ENCODE results near the gene TNS1.
"Not testable (repeated sequence)": the region's sequence is repeated elsewhere in the genome, so short reads cannot be mapped to it uniquely, and the experiment has no call there.

The TNS1 gene

GRCh38 chr2:218029366-218030360 lies 26.9 kb upstream of the TNS1 start:
- FAIRE-seq (no peak), DNase-seq (ENCODE audit: low spot score) (no peak)

- no peak for DNase-seq (ENCODE audit: low spot score)
- no peak for FAIRE-seq
Observed at GRCh38 chr2:218028562-218029348, 26.0 kb upstream of the TNS1 start.

DNA sequence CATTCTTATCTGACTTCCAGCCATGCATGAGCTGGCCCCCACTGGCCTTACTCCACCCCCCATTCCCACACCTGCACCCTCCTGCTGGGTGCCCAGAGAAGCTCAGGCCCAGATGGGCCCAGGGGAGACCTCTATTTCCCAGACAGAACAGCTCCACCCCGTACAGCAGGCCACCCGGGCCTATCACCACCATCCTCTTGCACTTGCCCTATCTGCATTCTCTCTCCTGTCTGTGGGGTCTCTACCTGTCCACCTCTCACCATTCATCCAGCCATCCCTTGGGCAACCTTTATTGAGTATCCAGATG lies 25.3 kb upstream of the TNS1 start:
- FAIRE-seq, result no peak
- no peak for DNase-seq (ENCODE audit: low spot score)

- no peak for FAIRE-seq
- DNase-seq (ENCODE audit: low spot score), result no peak
Observed at GRCh38 chr2:218027426-218028188, 24.8 kb upstream of the TNS1 start.

- DNase-seq (ENCODE audit: low spot score) (no peak), FAIRE-seq (no peak)
Observed at GRCh38 chr2:218026676-218027425, 24.1 kb upstream of the TNS1 start.

- FAIRE-seq, result no peak
- no peak for DNase-seq (ENCODE audit: low spot score)
Observed at GRCh38 chr2:218026244-218026643, 23.4 kb upstream of the TNS1 start.

GRCh38 chr2:218024871-218025270 lies 22.1 kb upstream of the TNS1 start:
- DNase-seq (ENCODE audit: low spot score), result no peak
- FAIRE-seq, result no peak

DNA sequence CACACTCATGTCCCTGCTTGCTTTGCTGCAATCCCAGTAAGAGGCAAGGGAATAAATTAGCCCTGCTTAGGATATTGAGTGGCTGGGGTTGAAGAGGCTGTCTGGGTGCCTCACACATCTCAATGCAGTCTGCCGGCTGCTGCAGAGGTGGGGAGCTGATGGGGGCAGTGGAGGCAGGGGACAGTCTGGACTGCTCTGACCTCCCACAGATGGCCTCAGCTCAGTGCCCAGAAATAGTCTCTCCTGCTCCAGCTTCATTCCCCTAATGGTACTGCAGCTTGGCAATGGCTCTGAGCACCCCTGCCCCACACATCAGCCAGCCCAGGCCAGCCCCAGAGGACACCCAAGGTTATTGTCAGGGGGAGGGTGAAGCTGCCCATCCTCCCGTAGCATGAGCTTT lies 21.5 kb upstream of the TNS1 start:
- DNase-seq (ENCODE audit: low spot score), result no peak
- no peak for FAIRE-seq

DNA sequence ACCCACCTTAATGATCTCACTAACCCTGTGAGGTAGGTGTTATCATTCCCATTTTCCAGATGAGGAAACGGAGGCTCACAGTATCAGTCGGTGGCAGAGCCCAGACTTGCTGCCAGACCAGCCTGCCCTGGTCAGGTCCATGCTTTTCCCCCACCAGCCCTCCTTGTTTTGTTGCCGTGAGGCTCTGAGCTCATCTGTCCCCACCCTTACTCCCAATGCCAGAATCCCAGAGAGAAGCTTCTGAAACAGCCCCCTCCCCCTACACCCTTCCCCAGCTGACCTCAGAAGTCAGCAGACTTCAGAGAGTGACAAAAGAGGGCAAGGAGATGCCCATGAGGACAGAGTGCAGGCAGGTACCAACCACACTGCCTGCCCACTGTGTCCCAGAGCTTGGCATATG lies 20.8 kb upstream of the TNS1 start:
- FAIRE-seq, result no peak
- no peak for DNase-seq (ENCODE audit: low spot score)

DNA sequence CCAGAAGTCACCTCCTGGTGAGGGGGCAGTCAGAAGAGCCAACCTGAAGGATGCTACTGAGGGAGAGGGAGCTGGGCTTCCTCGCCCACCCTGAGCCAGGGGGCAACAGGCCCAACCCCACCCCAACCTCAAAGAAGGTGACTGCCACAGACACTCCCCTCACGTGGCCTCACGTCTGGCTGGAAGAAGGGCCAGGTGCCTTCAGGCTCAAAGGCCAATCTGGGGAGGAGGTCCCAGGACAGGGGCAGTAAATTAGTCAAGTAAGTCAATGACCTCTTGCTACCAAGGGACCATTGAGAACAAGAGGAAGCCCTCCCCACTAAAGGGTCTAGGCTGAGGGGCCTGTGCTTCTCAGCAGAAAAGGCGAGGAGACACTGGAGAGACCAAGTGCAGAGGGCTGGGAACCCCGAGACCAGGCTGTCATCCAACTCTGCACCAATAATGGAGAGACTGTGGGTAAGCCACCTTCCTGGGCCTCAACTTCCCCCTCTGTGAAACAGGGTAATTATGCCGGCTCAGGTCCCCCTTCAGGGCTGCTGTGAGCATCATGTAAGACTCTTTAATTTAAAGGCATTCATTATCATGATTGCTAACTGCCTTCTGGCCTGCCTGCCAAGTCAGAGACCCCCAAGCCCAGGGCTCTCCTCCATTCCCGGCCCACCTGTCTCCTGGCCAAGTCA lies 20.2 kb upstream of the TNS1 start:
- no peak for DNase-seq (ENCODE audit: low spot score)
- no peak for FAIRE-seq

DNA sequence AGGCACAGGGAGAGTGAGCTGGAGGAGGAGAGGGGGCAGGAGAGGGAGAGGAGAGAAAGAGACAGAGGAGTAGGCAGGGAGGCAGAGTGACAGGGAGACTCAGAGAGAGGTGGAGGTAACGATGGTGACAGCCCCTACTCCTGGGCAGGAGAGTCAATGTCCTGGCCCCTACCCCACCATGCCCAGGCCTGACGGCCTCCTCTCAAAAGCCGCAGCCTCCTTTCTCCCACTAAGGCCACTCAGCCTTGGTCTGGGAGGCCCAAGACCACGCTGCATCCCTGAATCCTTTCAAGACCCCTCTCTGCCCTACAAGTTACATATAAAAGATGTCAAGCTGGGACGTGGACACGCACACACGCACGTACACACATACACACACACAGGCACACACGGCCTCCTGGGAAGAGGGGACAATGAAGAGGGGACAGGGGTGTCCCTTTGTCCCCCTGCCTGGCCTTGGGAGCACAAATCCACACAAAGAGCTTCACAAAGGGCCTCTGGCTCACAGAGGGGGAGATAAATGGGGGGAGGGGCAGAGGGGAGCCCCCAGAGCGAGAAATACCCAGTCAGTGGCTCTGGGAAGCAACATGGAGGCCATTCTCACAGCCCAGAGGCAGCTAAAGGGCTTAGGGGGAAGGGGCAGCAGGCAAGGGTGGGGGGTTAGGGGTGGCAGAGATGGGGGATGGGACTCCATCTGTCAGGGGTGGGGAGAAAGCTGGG lies 19.5 kb upstream of the TNS1 start:
- FAIRE-seq (peak; percentile 61), DNase-seq (ENCODE audit: low spot score) (no peak)

DNA sequence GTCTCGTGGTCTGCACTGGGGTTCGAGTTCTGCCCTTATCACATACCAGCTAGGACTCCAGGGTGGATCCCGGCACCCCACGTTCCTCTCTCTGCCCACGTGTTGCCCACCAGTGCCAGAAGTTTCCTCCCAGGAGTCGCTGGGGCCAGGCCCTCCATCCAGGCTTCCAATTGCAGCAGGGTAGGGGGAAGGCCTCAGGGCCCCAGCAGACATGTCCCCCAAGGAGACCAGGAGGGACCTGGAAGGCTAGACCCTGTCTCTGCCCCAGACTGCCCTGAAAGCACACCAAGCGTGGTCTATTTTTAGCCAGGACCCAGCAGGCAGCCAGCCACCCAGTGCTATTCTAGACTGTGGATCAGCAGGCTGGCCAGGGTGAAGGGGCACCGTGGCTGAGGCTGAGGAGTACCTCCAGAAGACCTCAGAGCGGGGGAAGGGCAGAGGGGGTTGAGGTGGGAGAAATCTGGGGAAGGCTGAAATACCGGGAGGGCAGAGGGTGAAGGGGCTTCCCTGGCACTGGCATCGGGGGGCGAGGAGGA lies 18.8 kb upstream of the TNS1 start:
- FAIRE-seq, result no peak

DNA sequence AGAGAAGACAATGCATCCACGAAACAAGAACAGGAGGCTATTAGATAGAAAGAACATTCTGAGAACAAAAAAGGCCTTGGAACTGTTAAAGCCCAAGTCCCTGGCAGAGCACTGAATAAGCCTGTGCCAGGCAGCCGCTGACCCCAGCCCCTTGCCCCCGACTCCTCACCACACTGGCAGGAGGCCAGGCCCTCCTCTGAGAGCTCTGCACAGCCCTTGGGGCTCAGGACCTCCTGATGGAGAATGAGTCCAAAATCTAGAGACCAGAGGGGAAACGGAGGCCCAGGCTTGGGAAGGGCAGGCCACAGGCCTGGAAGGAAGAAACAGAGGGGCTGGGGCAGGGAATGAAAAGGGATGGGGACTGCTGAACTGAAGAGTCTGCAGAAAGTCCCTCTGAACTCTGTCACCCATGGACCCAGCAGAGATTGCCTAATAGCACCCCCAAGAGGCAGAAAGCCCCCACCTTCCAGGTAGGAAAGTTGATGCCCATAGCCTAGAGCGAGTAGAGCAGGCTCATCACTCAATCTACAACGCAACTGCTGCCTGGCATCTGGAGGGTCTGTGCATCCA lies 18.3 kb upstream of the TNS1 start:
- DNase-seq (ENCODE audit: low spot score), result no peak
- FAIRE-seq, result no peak

More for the DNA sequence above, 18.8 kb upstream of the TNS1 start:
- DNase-seq (ENCODE audit: low spot score), result no peak

DNA sequence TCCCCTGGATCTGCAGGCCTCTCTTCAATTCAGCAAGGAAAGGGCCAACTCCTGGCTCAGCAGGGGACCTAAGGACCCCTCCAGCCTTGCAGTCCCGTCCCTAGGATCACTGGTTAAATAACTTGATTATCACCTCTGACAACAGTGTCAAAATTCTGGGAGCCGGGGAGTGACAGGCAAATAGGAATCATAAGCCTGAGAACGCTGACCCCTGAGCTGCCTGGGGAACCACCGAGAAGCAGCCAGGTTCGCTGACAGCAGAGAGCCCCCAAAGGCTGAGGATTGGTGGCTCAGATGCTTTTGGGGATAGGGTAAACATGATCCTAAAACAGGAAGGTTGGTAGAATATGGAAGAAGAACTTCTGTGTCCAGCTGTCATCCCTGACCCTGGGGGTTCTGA lies 17.5 kb upstream of the TNS1 start:
- DNase-seq (ENCODE audit: low spot score) (no peak), FAIRE-seq (no peak)

GRCh38 chr2:218019411-218020060 lies 16.7 kb upstream of the TNS1 start:
- FAIRE-seq, result no peak
- no peak for DNase-seq (ENCODE audit: low spot score)

- not testable (repeated sequence) for DNase-seq (ENCODE audit: low spot score); FAIRE-seq
Observed at GRCh38 chr2:218018842-218019125, 16.0 kb upstream of the TNS1 start.

GRCh38 chr2:218017211-218018053 lies 14.6 kb upstream of the TNS1 start:
- no peak for DNase-seq (ENCODE audit: low spot score)
- no peak for FAIRE-seq

GRCh38 chr2:218016810-218017209 lies 14.0 kb upstream of the TNS1 start:
- no peak for DNase-seq (ENCODE audit: low spot score)
- no peak for FAIRE-seq

All from urothelium cell line (cell line).